NT2/D1 (cell line): Measurements from ENCODE around the gene MED13.

Source experiments
- SUZ12 ChIP-seq: IDR thresholded peaks from 2 replicates; pipeline ENCODE4 v1.6.1; 2011; ENCODE audit not compliant: insufficient read length, insufficient read depth; ENCODE audit errors: extremely low read depth
- YY1 ChIP-seq: IDR thresholded peaks from 2 replicates; pipeline ENCODE4 v1.6.1; 2011; ENCODE audit not compliant: insufficient read length, insufficient read depth
- ZNF274 ChIP-seq: IDR thresholded peaks from 2 replicates; pipeline ENCODE4 v1.6.1; 2011; ENCODE audit warnings: mild to moderate bottlenecking, low read depth, low read length

GRCh38 chr17:62105861-62106260, 40.8 kb upstream of the MED13 start:
- TF ChIP-seq YY1, result no peak
- TF ChIP-seq ZNF274, result no peak
- TF ChIP-seq SUZ12, result no peak
